GM10248 (cell line): ENCODE data around the gene VRK3.

Source experiments
- CTCF ChIA-PET: fragments of 300-600 bp; sonication (Branson Sonifier 250); formaldehyde crosslinking; extraction: SDS; loops from one replicate; lab custom pipeline; 2021; ENCODE audit warnings: antibody characterized with exemption; lab: Yijun Ruan, JAX
- POLR2A ChIA-PET: fragments of 350-650 bp; sonication (Branson Sonifier 250); formaldehyde crosslinking; extraction: SDS; loops from one replicate; lab custom pipeline; 2020; ENCODE audit warnings: antibody characterized with exemption; lab: Yijun Ruan, JAX
- DNase-seq: peaks from one replicate; pipeline ENCODE4 v3.0.0; 2012; ENCODE audit errors: extremely low spot score
- TF ChIP-seq, protein P1 (sequence below): IDR thresholded peaks from 2 replicates; pipeline ENCODE4 v1.5.1; 2012; ENCODE audit warnings: mild to moderate bottlenecking, low read depth; ENCODE audit errors: extremely low read depth, missing control alignments, control extremely low read depth

VRK3 gene

DNA sequence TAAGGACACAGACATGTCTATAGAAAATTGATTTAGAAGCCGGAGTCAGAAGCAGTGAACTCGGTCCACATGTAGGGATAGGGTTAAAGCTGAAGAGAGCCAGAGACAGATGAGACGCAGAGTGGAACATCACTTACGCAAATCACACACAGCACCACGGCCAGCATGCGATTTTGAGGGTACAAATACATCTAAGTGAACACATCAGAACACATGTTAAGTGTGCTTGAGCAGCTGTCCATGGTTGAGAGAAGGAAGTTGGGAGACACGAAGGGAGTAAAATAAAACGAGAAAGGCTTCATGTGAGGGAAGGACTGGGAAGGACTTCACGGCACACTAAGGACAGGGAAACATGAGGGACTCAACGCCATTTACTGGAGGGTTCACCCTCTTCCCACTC is 38.8 kb downstream of the VRK3 start:
- DNase-seq, result no peak
- TF ChIP-seq, protein P1, sequence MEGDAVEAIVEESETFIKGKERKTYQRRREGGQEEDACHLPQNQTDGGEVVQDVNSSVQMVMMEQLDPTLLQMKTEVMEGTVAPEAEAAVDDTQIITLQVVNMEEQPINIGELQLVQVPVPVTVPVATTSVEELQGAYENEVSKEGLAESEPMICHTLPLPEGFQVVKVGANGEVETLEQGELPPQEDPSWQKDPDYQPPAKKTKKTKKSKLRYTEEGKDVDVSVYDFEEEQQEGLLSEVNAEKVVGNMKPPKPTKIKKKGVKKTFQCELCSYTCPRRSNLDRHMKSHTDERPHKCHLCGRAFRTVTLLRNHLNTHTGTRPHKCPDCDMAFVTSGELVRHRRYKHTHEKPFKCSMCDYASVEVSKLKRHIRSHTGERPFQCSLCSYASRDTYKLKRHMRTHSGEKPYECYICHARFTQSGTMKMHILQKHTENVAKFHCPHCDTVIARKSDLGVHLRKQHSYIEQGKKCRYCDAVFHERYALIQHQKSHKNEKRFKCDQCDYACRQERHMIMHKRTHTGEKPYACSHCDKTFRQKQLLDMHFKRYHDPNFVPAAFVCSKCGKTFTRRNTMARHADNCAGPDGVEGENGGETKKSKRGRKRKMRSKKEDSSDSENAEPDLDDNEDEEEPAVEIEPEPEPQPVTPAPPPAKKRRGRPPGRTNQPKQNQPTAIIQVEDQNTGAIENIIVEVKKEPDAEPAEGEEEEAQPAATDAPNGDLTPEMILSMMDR, result no peak
- ChIA-PET POLR2A (no interaction called here), CTCF (interaction anchor here (0.9 to 4.3 kb wide), 6 partner anchors 11 to 61 kb away, joined by 3 to 29 read pairs (median 4); no protein-coding TSS in a partner anchor)

DNA sequence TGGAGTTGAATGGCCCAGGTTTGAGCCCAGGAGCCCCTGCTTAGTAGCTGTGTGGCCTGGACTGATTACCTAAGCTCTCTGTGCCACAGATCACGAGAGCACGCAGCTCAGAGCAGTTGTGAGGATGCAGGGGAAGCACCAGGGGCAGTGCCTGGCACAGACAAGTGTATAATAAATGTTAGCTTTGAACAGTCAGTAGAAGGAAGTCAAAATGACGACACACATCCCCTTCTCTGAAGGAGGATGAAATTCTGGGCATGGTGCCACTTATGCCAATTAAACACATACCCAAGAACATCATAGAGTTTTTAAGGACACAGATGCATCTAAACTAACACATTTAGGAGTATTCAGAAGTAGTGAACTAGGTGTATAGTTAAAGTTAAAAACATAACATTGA is 39.3 kb downstream of the VRK3 start:
- CTCF ChIA-PET, result interaction anchor here (0.9 to 4.3 kb wide), 7 partner anchors 11 to 62 kb away, joined by 3 to 29 read pairs (median 5); no protein-coding TSS in a partner anchor
- POLR2A ChIA-PET, result no interaction called here
- no peak for DNase-seq
- TF ChIP-seq, protein P1, result no peak

DNA sequence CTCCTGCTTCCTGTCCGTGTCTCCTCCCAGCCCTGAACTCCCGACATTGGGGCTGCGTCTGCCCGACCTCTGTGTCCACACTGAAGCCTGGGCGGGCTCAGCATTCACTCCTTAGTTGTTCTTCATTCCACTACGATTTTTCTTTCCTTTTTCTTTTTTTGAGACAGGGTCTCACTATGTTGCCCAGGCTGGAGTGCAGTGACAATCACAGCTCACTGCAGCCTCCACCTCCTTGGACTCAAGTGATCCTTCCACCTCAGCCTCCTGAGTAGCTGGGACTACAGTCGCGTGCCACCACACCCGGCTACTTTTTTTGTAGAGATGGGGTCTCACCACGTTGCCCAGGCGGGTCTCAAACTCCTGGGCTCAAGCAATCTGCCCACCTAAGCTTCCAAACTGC is 40.7 kb downstream of the VRK3 start:
- POLR2A ChIA-PET, result no interaction called here
- CTCF ChIA-PET, result interaction anchor here (0.6 to 4.3 kb wide), 7 partner anchors 8 to 267 kb away, joined by 3 to 29 read pairs (median 5); no protein-coding TSS in a partner anchor
- TF ChIP-seq, protein P1, result no peak
- no peak for DNase-seq

DNA sequence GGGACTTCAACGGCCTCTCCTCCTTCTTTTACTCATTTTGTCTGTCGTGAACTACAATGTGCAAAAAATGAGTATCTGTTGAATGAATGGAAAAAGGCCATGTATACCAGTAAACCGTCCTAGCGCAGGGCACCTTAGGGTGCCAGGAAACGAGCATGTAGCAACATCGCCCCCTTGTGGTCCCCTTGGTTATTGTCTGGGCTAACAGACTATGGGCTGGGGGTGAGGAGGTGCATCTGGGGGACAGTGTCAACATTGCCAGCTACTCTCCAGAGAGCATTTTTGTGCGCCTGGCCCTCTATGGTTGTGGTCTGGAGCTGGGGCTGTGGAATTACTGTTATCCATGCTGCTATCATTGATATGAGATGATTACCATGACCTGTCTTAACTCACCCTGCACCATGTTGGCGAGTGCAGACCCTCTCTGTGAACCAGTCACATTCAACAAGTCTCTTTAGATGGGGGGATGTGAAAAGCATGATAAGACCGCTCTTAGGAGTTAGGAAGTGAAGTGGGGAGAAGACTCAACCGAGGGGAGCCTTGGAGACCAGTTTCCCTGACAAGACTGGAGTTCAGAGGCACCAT is 41.4 kb downstream of the VRK3 start:
- DNase-seq, result peak; percentile 80
- TF ChIP-seq, protein P1, result peak; percentile 84
- POLR2A ChIA-PET, result no interaction called here
- CTCF ChIA-PET, result interaction anchor here (1.0 to 4.3 kb wide), 8 partner anchors 9 to 267 kb away, joined by 3 to 29 read pairs (median 7); partner anchors contain the start of genes ATF5 and NUP62

DNA sequence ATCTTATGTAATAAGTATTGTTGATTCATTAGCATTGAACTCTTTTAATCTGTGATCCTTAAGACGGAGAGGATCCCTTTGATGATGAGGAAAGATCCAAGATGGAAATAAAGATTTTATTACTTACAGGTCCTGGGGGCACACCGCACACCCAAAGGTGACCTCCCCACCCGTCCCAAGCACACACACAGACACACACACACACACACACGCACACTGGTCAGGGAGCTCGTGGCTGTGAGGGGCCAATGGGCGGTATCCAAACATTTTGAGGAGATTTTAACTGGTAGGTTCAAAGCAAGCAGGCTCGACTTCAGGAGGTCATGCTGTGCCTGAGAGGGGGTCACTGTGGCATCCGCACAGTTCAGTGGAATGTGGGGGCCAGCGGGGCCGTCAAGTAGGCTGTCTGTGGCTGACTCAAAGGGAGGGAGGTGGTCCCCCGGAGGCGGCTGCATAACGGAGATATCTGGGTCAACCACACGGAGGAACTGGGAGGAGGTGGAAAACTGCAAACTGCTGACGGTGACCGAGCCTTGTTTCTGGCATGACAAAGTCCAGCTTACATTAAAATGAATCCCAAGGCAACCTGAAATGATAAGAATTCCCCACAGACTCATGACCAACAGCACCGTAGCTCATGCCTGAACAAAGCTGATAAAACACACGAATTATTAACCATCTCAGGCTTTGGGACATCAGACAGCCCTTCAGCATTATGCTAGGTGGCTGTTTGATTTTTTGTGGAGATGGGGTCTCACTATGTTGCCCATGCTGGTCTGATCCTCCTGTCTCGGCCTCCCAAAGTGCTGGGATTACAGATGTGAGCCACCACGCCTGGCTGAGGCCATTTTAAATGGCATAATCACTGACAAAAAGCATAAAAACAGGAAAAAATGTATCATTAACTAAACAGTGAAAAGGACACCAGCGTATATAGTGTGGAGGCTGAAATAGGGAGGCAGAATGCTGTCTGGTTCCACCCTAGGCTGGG is 43.3 kb downstream of the VRK3 start:
- TF ChIP-seq, protein P1, result no peak
- no peak for DNase-seq
- POLR2A ChIA-PET, result no interaction called here
- CTCF ChIA-PET, result interaction anchor here (1.2 to 4.3 kb wide), 3 partner anchors 11 to 43 kb away, joined by 3 to 29 read pairs (median 17); no protein-coding TSS in a partner anchor

DNA sequence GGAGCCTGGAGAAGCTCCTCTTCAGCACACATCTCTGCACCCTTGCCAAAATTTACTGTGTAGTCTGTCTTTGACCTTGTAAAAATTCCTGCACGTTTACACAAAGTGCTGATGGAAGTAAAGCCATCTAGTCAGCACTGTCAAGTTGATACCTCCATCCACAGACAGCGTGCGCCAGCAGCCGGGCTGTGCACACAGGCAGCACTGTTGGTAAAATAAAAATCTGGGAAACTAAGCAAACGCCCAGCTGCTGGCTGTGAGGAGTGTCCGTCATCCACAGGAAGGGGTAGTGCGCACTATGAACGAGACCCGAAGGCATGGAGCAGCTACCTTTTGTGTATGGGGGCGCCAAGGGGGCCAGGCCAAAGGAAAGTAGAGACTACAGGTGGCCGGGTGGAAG is 46.8 kb downstream of the VRK3 start:
- POLR2A ChIA-PET, result no interaction called here
- CTCF ChIA-PET, result interaction anchor here (0.9 to 2.7 kb wide), 4 partner anchors 12 to 41 kb away, joined by 3 to 11 read pairs (median 4); no protein-coding TSS in a partner anchor
- DNase-seq, result no peak
- TF ChIP-seq, protein P1, result no peak
